ENCODE data around the gene PLXND1.

Gene PLXND1

GRCh38 chr3:129594409-129594808, 12.1 kb downstream of the PLXND1 start:
- no peak for TF ChIP-seq EP300 (IDR thresholded peaks at IDR 0.05; ENCODE audit: borderline replicate concordance)
- no peak for TF ChIP-seq CREB1 (IDR thresholded peaks at IDR 0.05; ENCODE audit: low read depth)
- TF ChIP-seq CEBPB (IDR thresholded peaks at IDR 0.05) = no peak
- TF ChIP-seq YY1 (IDR thresholded peaks at IDR 0.05; ENCODE audit: low read depth) = no peak
- no peak for TF ChIP-seq USF1 (IDR thresholded peaks at IDR 0.05)
- TF ChIP-seq NFIC (IDR thresholded peaks at IDR 0.05) = no peak
- no peak for TF ChIP-seq REST (IDR thresholded peaks at IDR 0.05; ENCODE audit: low read depth)
- TF ChIP-seq TCF12 (IDR thresholded peaks at IDR 0.05; ENCODE audit: low read depth) = no peak
- TF ChIP-seq TAF1 (IDR thresholded peaks at IDR 0.05; ENCODE audit: low read depth) = no peak
- no peak for TF ChIP-seq EGR1 (IDR thresholded peaks at IDR 0.05)
- no peak for TF ChIP-seq RAD21 (IDR thresholded peaks at IDR 0.05; ENCODE audit: low read depth)
- no peak for TF ChIP-seq FOXM1 (IDR thresholded peaks at IDR 0.05; ENCODE audit: borderline replicate concordance, low read depth)
- no peak for TF ChIP-seq TEAD4 (IDR thresholded peaks at IDR 0.05)
- no peak for TF ChIP-seq ZBTB7A (IDR thresholded peaks at IDR 0.05; ENCODE audit: low read depth)

GRCh38 chr3:129593595-129594339, 12.7 kb downstream of the PLXND1 start:
- TF ChIP-seq TAF1 (IDR thresholded peaks at IDR 0.05; ENCODE audit: low read depth) = no peak
- TF ChIP-seq MAX (IDR thresholded peaks at IDR 0.05) = no peak
- no peak for TF ChIP-seq EP300 (IDR thresholded peaks at IDR 0.05; ENCODE audit: borderline replicate concordance)

GRCh38 chr3:129593230-129593594, 13.3 kb downstream of the PLXND1 start:
- TF ChIP-seq TCF12 (IDR thresholded peaks at IDR 0.05; ENCODE audit: low read depth) (no peak), TAF1 (IDR thresholded peaks at IDR 0.05; ENCODE audit: low read depth) (no peak), USF1 (IDR thresholded peaks at IDR 0.05) (no peak), EGR1 (IDR thresholded peaks at IDR 0.05) (no peak), NFIC (IDR thresholded peaks at IDR 0.05) (no peak), MAX (IDR thresholded peaks at IDR 0.05) (no peak), CEBPB (IDR thresholded peaks at IDR 0.05) (no peak), RAD21 (IDR thresholded peaks at IDR 0.05; ENCODE audit: low read depth) (no peak), TEAD4 (IDR thresholded peaks at IDR 0.05) (no peak), ZBTB7A (IDR thresholded peaks at IDR 0.05; ENCODE audit: low read depth) (no peak), CREB1 (IDR thresholded peaks at IDR 0.05; ENCODE audit: low read depth) (no peak), FOXM1 (IDR thresholded peaks at IDR 0.05; ENCODE audit: borderline replicate concordance, low read depth) (no peak), REST (IDR thresholded peaks at IDR 0.05; ENCODE audit: low read depth) (no peak), YY1 (IDR thresholded peaks at IDR 0.05; ENCODE audit: low read depth) (no peak), EP300 (IDR thresholded peaks at IDR 0.05; ENCODE audit: borderline replicate concordance) (no peak)

- TF ChIP-seq MAX (IDR thresholded peaks at IDR 0.05) (no peak), TCF12 (IDR thresholded peaks at IDR 0.05; ENCODE audit: low read depth) (no peak), TEAD4 (IDR thresholded peaks at IDR 0.05) (no peak), ZBTB7A (IDR thresholded peaks at IDR 0.05; ENCODE audit: low read depth) (no peak), TAF1 (IDR thresholded peaks at IDR 0.05; ENCODE audit: low read depth) (no peak), YY1 (IDR thresholded peaks at IDR 0.05; ENCODE audit: low read depth) (no peak), RAD21 (IDR thresholded peaks at IDR 0.05; ENCODE audit: low read depth) (no peak), NFIC (IDR thresholded peaks at IDR 0.05) (no peak), EP300 (IDR thresholded peaks at IDR 0.05; ENCODE audit: borderline replicate concordance) (no peak), CEBPB (IDR thresholded peaks at IDR 0.05) (no peak), EGR1 (IDR thresholded peaks at IDR 0.05) (no peak), CREB1 (IDR thresholded peaks at IDR 0.05; ENCODE audit: low read depth) (no peak), USF1 (IDR thresholded peaks at IDR 0.05) (no peak), REST (IDR thresholded peaks at IDR 0.05; ENCODE audit: low read depth) (no peak), FOXM1 (IDR thresholded peaks at IDR 0.05; ENCODE audit: borderline replicate concordance, low read depth) (no peak)
These were observed 13.9 kb downstream of the PLXND1 start for GRCh38 chr3:129592381-129593131.

Measured in Ishikawa (cell line).